COR-L47 (cell line): Measurements from ENCODE around the gene C12orf76.
"Not testable (repeated sequence)": the region's sequence is repeated elsewhere in the genome, so short reads cannot be mapped to it uniquely, and the experiment has no call there.

Experiments used
- DNase-seq: peaks from one replicate; lab custom pipeline; 2025; lab: John Stamatoyannopoulos, UW

The C12orf76 gene

GRCh38 chr12:110062241-110062640 lies 13.9 kb upstream of the C12orf76 start:
- DNase-seq: no peak

GRCh38 chr12:110059651-110060000 lies 11.3 kb upstream of the C12orf76 start:
- no peak for DNase-seq

- DNase-seq: no peak
Measured at GRCh38 chr12:110058875-110059615, 10.7 kb upstream of the C12orf76 start.

GRCh38 chr12:110056643-110057042 lies 8.3 kb upstream of the C12orf76 start:
- DNase-seq: not testable (repeated sequence)

GRCh38 chr12:110055375-110056352 lies 7.3 kb upstream of the C12orf76 start:
- not testable (repeated sequence) for DNase-seq

- no peak for DNase-seq
Measured at GRCh38 chr12:110050927-110051326, 2.6 kb upstream of the C12orf76 start.

- DNase-seq: not testable (repeated sequence)
Measured at GRCh38 chr12:110049666-110050065, 1.3 kb upstream of the C12orf76 start.

GRCh38 chr12:110049034-110049433 lies 712 bp upstream of the C12orf76 start:
- DNase-seq: not testable (repeated sequence)

GRCh38 chr12:110047297-110047940 lies 903 bp downstream of the C12orf76 start:
- no peak for DNase-seq

- DNase-seq: no peak
Measured at GRCh38 chr12:110046451-110047187, 1.7 kb downstream of the C12orf76 start.

- no peak for DNase-seq
Measured at GRCh38 chr12:110042264-110042663, 6.1 kb downstream of the C12orf76 start.

- DNase-seq: no peak
Measured at GRCh38 chr12:110039085-110039807, 9.1 kb downstream of the C12orf76 start.

GRCh38 chr12:110038741-110039084 lies 9.6 kb downstream of the C12orf76 start:
- DNase-seq: no peak

GRCh38 chr12:110037315-110037714 lies 11.0 kb downstream of the C12orf76 start:
- no peak for DNase-seq

- DNase-seq: no peak
Measured at GRCh38 chr12:110035534-110036104, 12.7 kb downstream of the C12orf76 start.

- no peak for DNase-seq
Measured at GRCh38 chr12:110033888-110034287, 14.4 kb downstream of the C12orf76 start.

GRCh38 chr12:110029290-110029815 lies 19.0 kb downstream of the C12orf76 start:
- DNase-seq: no peak

- no peak for DNase-seq
Measured at GRCh38 chr12:110028323-110028722, 20.0 kb downstream of the C12orf76 start.

GRCh38 chr12:110024051-110024450 lies 24.3 kb downstream of the C12orf76 start:
- DNase-seq: no peak
